SJSA1 (cell line): ENCODE data around the gene KDR. TPM values are rescaled to one million over a fixed set of nuclear protein-coding genes. Genes with fewer than 3 reads are reported as not detected.

ENCODE experiments used
- DNase-seq, 2 experiments: peaks; one replicate each; pipeline ENCODE4 v3.0.0-alpha.2; 2015 to 2020; ENCODE audit warnings: low spot score in 2 of 2, low read depth in 1 of 2
- H3K27ac ChIP-seq: fragments of 250-450 bp; sonication (Bioruptor Pico); 2 replicates; pipeline ENCODE4 v1.5.1; 2020; ENCODE audit warnings: mild to moderate bottlenecking, moderate library complexity
- H3K27me3 ChIP-seq: fragments of 250-450 bp; sonication (Bioruptor Pico); replicated peaks from 2 replicates; pipeline ENCODE4 v1.5.1; 2020; ENCODE audit warnings: mild to moderate bottlenecking, moderate library complexity
- H3K36me3 ChIP-seq: fragments of 250-450 bp; sonication (Bioruptor Pico); 2 replicates; pipeline ENCODE4 v1.5.1; 2020; ENCODE audit warnings: mild to moderate bottlenecking
- H3K4me1 ChIP-seq: fragments of 250-450 bp; sonication (Bioruptor Pico); replicated peaks from 2 replicates; pipeline ENCODE4 v1.6.1; 2021; ENCODE audit warnings: mild to moderate bottlenecking
- H3K4me3 ChIP-seq: fragments of 250-450 bp; sonication (Bioruptor Pico); 2 replicates; pipeline ENCODE4 v1.5.1; 2020; ENCODE audit warnings: mild to moderate bottlenecking
- H3K9me3 ChIP-seq: fragments of 250-450 bp; sonication (Bioruptor Pico); replicated peaks from 2 replicates; pipeline ENCODE4 v1.5.1; 2020; ENCODE audit warnings: mild to moderate bottlenecking
- total RNA-seq: library from RNA; depleted of rRNA; stranded (reverse); fragments of >200 nt; shearing (Covaris generic); gene quantifications from 2 replicates; pipeline ENCODE4 v1.2.3, GENCODE V29; 2014; rRNA removed

Gene KDR
- total RNA-seq = 0.16 TPM in 1 of 2 replicates, not detected in the other

- H3K36me3 ChIP-seq = no peaks in the 10 kb centered on the region
- no peak within 1 kb of the TSS for H3K27ac ChIP-seq
- H3K9me3 ChIP-seq = no peaks in the 10 kb centered on the region; the same call in 1 of the 2 replicates
- H3K27me3 ChIP-seq = peaks cover 30% of the 10 kb centered on the region
- no peak within 1 kb of the TSS for H3K4me3 ChIP-seq
- DNase-seq = no peak
- no peaks in the 10 kb centered on the region for H3K4me1 ChIP-seq
These were observed at the start of gene KDR for GRCh38 chr4:55125087-55125721. Gene KDR, minus strand, starts transcription at chr4:55125595. Its CDS starts 302 bp downstream, at chr4:55125293.

- H3K4me1 ChIP-seq = peaks cover 79% of the 10 kb centered on the region
- H3K36me3 ChIP-seq = peaks cover 22% of the 10 kb centered on the region
- peak overlapping the region; percentile 99 for H3K27ac ChIP-seq
- H3K4me3 ChIP-seq = no peak overlapping the region
- peak in 1 of 2 experiments; percentile 33 for DNase-seq
- H3K27me3 ChIP-seq = no peaks in the 10 kb centered on the region
- H3K9me3 ChIP-seq = no peaks in the 10 kb centered on the region
These were observed 48.2 kb upstream of the KDR start for GRCh38 chr4:55173580-55173979.

- Histone ChIP-seq H3K9me3 (no peaks in the 10 kb centered on the region), H3K4me3 (no peak overlapping the region)
- DNase-seq = peak; percentile 60 to 69
These were observed 47.4 kb upstream of the KDR start for GRCh38 chr4:55172694-55173287.

GRCh38 chr4:55170462-55170861 is 45.1 kb upstream of the KDR start:
- Histone ChIP-seq H3K36me3 (no peaks in the 10 kb centered on the region), H3K9me3 (no peaks in the 10 kb centered on the region), H3K4me3 (no peak overlapping the region), H3K27ac (no peak overlapping the region), H3K4me1 (peaks cover 55% of the 10 kb centered on the region), H3K27me3 (no peaks in the 10 kb centered on the region)
- peak in 1 of 2 experiments; percentile 73 for DNase-seq

More at GRCh38 chr4:55172694-55173287, 47.4 kb upstream of the KDR start:
- Histone ChIP-seq H3K4me1 (peaks cover 71% of the 10 kb centered on the region), H3K27ac (peak overlapping the region; percentile 99), H3K27me3 (no peaks in the 10 kb centered on the region), H3K36me3 (peaks cover 14% of the 10 kb centered on the region)

GRCh38 chr4:55169352-55169961 is 44.1 kb upstream of the KDR start:
- H3K27ac ChIP-seq = no peak overlapping the region
- no peak for DNase-seq

GRCh38 chr4:55162396-55162795 is 37.0 kb upstream of the KDR start:
- H3K4me1 ChIP-seq = no peaks in the 10 kb centered on the region; the same call in 1 of the 2 replicates
- no peak overlapping the region for H3K27ac ChIP-seq
- H3K36me3 ChIP-seq = no peaks in the 10 kb centered on the region
- no peak overlapping the region for H3K4me3 ChIP-seq
- H3K9me3 ChIP-seq = no peaks in the 10 kb centered on the region
- H3K27me3 ChIP-seq = no peaks in the 10 kb centered on the region; the same call in 1 of the 2 replicates
- DNase-seq = no peak

More at GRCh38 chr4:55169352-55169961, 44.1 kb upstream of the KDR start:
- Histone ChIP-seq H3K9me3 (no peaks in the 10 kb centered on the region), H3K4me3 (no peak overlapping the region), H3K36me3 (no peaks in the 10 kb centered on the region), H3K4me1 (peaks cover 45% of the 10 kb centered on the region), H3K27me3 (no peaks in the 10 kb centered on the region)

GRCh38 chr4:55161739-55162138 is 36.3 kb upstream of the KDR start:
- no peak for DNase-seq
- Histone ChIP-seq H3K27ac (no peak overlapping the region), H3K36me3 (no peaks in the 10 kb centered on the region), H3K9me3 (no peaks in the 10 kb centered on the region), H3K27me3 (no peaks in the 10 kb centered on the region; the same call in 1 of the 2 replicates), H3K4me3 (no peak overlapping the region), H3K4me1 (no peaks in the 10 kb centered on the region; the same call in 1 of the 2 replicates)

- no peak overlapping the region for H3K27ac ChIP-seq
- no peaks in the 10 kb centered on the region for H3K9me3 ChIP-seq
- no peak for DNase-seq
- no peaks in the 10 kb centered on the region; the same call in 1 of the 2 replicates for H3K4me1 ChIP-seq
- H3K4me3 ChIP-seq = no peak overlapping the region
- peaks cover 4% of the 10 kb centered on the region; the same call in 1 of the 2 replicates for H3K27me3 ChIP-seq
- no peaks in the 10 kb centered on the region for H3K36me3 ChIP-seq
These were observed 34.5 kb upstream of the KDR start for GRCh38 chr4:55159851-55160250.

GRCh38 chr4:55158957-55159356 is 33.6 kb upstream of the KDR start:
- H3K9me3 ChIP-seq = no peaks in the 10 kb centered on the region
- H3K27me3 ChIP-seq = peaks cover 8% of the 10 kb centered on the region; the same call in 1 of the 2 replicates
- H3K36me3 ChIP-seq = no peaks in the 10 kb centered on the region
- H3K4me1 ChIP-seq = no peaks in the 10 kb centered on the region; the same call in 1 of the 2 replicates
- no peak overlapping the region for H3K4me3 ChIP-seq
- no peak overlapping the region for H3K27ac ChIP-seq
- DNase-seq = no peak

GRCh38 chr4:55157559-55158277 is 32.3 kb upstream of the KDR start:
- Histone ChIP-seq H3K4me3 (no peak overlapping the region), H3K4me1 (no peaks in the 10 kb centered on the region), H3K36me3 (no peaks in the 10 kb centered on the region), H3K27ac (no peak overlapping the region), H3K9me3 (no peaks in the 10 kb centered on the region), H3K27me3 (peaks cover 19% of the 10 kb centered on the region; the same call in 1 of the 2 replicates)
- DNase-seq = no peak

GRCh38 chr4:55154933-55155332 is 29.5 kb upstream of the KDR start:
- peaks cover 23% of the 10 kb centered on the region; the same call in 1 of the 2 replicates for H3K27me3 ChIP-seq
- no peaks in the 10 kb centered on the region for H3K9me3 ChIP-seq
- no peak overlapping the region for H3K4me3 ChIP-seq
- no peak for DNase-seq
- H3K4me1 ChIP-seq = no peaks in the 10 kb centered on the region
- H3K36me3 ChIP-seq = no peaks in the 10 kb centered on the region
- H3K27ac ChIP-seq = no peak overlapping the region

- no peaks in the 10 kb centered on the region for H3K4me1 ChIP-seq
- no peak for DNase-seq
- no peak overlapping the region for H3K27ac ChIP-seq
- peaks cover 23% of the 10 kb centered on the region; the same call in 1 of the 2 replicates for H3K27me3 ChIP-seq
- no peaks in the 10 kb centered on the region for H3K36me3 ChIP-seq
- no peak overlapping the region for H3K4me3 ChIP-seq
- H3K9me3 ChIP-seq = no peaks in the 10 kb centered on the region
These were observed 29.0 kb upstream of the KDR start for GRCh38 chr4:55154290-55154880.

- Histone ChIP-seq H3K4me3 (no peak overlapping the region), H3K9me3 (no peaks in the 10 kb centered on the region), H3K27me3 (peaks cover 7% of the 10 kb centered on the region; the same call in 1 of the 2 replicates), H3K36me3 (no peaks in the 10 kb centered on the region), H3K4me1 (no peaks in the 10 kb centered on the region), H3K27ac (no peak overlapping the region)
- DNase-seq = no peak
These were observed 18.5 kb upstream of the KDR start for GRCh38 chr4:55143858-55144257.
